GM19239 (cell line): ENCODE data around the gene IMMT.

ENCODE experiments used
- DNase-seq: peaks from one replicate; pipeline ENCODE4 v3.0.0; 2011; ENCODE audit warnings: low spot score; ENCODE audit not compliant: insufficient read length
- FAIRE-seq: peaks from 2 replicates; lab custom pipeline; 2011; peaks lifted over from hg19 to GRCh38; lab: Jason Lieb, UNC

Gene IMMT

DNA sequence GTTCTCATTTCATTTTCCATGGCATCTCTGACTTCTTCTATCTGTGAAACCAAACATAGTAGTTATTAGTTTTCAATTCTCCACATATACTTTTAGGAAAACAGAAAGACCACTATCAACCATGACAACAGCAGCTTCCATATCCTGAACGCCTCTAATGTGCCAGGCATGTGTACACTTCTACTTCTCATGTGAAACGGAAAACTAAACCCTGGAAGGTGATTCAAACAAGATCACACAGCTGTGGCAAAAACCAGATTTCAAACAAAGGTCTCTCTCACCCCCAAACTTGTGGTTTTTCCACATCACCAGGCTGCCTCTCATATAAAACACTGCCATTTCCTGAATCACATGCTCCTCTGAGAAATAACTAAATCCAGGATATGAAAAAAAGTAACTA is 47.5 kb downstream of the IMMT start:
- no peak for FAIRE-seq

DNA sequence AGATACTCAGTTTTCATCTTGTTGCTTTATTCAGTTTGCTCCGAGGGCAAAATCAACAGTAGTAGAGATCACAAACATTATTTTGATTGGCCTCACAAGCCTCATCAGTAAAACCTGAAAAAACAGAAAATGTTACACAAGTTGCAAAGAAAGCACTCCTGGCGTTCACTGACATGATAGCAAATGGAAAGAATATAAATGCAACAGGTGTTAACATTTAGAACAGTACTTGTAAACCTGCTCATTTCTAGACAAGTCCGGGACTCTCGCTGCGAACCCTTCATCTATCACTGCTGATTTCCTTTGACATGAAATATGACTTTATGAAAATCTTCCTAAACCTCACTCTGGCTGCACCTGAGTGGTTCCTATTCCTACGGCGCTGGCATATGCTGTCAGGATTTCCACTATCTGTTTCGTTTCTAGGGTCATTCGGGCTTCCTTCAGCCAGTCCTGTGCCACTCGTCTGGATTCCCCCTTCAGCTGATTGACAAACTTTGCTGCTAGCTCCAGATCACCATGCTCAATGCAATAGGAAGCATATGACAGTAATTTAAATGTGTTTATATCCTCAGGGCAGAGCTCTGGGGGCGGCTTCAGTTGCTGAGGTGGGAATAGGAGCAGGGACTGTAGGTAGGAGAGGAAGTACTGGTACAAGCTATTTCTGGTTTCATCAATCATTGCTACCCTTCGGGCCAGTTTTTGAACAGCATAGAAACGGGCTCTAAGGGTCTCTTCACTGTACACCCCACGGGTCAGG is 51.2 kb downstream of the IMMT start:
- DNase-seq = no peak
- no peak for FAIRE-seq

More for the DNA sequence above, 47.5 kb downstream of the IMMT start:
- DNase-seq = no peak

DNA sequence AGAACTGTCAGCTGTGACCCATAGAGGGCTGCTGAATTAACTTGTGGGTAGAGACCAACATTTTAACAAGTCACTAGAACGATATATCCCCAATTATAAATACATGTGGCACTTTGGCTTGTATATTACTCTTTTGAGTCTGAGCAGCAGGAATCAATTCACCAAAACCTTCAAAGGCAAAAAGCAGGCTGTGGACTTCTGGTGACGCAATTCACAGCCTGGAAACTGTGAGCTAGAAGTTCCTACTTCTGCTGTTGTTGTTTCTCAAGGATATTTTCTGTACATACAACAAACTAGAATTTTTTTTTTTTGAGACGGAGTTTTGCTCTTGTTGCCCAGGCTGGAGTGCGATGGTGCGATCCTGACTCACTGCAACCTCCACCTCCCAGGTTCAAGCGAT is 52.0 kb downstream of the IMMT start:
- DNase-seq (no peak), FAIRE-seq (no peak)

DNA sequence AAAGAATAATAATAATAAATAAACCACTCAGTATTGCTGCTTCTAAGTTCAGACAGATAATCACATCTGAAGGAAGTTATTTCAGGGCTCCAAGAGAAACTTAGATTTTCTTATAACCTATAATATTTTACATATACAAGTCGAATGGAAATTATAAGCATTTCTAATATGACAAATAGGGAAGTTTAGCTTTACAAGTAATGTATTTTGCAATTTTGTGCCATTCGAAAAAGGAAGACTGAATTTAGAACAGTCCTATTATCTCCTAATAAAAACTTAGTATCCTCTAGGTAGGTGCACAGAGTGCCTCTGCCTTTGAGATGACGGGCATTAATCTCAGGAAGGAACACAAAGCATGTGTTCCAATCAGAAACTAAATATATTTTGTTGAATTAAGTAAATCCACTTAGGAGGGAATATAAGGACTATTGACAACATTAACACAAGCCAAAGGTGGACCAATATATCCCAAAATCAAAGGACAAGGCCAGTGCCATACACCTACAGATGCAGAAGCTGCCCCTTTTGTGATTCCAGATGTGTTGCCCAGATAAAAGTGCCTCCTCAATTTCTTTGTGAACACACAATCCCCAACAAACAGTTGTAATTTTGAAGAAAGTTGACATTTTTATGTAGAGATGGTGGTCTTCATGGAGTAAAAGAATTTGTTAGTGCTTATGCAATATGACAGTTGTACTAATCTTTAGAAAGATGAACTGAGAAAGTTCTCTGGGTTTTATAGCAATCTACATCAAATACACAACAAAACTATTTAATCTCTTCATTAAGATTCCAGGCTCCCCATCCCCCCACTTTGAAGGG is 52.6 kb downstream of the IMMT start:
- FAIRE-seq (no peak), DNase-seq (no peak)

DNA sequence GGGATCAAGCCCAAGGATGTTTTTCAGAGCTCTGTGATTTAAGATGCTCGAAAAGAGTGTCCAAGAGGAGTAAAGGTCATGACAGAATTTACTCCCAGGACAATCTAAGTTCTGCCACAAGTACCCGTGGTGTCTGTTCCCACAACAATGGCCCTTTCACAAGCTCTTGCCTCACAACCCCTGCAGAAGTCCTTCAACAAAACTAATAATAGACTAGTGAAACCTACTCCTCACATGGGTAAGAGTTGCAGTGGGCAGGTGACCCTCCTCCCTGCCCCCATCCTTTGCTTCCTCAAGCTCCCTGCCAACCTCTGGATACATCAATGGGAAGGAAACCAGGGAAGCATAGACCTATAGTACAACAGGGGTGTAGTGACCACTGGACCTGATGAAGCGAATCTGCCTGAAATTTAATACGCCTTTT is 54.3 kb downstream of the IMMT start:
- DNase-seq (no peak), FAIRE-seq (no peak)

DNA sequence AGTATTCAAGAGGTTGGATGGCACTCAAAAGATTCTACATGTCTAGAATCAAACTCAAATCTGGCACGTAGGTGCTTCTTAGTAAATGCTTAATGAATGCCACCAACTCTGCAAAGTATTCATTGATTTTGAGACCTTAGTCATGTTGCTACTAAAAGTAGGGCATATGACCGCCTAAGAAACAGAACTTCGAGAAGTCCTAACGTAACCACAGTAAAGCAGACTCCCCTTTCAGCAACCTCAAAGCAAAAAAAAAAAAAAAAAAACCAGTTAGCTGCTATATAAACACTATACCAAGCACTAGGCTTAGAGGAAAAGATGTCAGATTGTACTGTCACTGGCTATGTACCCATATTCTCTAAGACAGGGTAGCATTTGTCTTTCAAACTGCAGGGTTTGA is 55.3 kb downstream of the IMMT start:
- DNase-seq (no peak), FAIRE-seq (no peak)

DNA sequence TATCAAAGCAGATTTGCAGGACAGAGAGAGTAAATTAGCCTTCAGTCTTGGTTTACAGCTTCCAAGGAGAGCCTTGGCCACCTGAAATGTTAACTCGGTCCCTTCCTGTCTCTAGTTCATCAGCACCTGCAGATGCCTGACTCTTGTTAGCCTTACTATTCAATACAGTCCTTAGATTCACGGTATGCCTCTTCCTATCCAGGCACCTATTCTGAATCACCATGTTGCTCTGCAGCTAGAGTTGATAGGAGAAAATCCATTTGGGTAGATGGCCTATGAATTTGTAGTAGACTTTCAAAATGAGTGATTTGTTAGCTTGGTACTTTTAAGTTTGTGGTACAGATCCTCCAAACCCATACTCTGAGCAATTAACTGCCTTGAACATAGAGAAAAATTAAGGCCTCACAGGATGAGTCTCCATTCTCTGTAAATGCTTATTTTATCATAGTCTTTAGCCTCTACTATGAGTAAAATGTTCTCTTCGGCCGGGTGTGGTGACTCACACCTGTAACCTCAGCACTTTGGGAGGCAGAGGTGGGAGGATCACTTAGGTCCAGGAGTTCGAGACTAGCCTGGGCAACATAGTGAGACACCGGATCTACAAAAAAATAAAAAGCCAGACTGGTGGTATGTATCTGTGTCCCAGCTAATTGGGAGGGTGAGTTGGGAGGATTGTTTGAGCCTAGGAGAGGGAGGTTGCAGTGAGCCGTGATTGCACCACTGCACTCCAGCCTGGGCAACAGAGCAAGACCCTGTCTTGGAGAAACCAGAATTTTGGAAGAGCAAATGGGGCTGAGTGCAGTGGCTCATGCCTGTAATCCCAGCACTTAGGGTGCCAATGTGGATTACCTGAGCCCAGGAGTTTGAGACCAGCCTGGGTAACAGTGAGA is 56.3 kb downstream of the IMMT start:
- no peak for FAIRE-seq
- no peak for DNase-seq

DNA sequence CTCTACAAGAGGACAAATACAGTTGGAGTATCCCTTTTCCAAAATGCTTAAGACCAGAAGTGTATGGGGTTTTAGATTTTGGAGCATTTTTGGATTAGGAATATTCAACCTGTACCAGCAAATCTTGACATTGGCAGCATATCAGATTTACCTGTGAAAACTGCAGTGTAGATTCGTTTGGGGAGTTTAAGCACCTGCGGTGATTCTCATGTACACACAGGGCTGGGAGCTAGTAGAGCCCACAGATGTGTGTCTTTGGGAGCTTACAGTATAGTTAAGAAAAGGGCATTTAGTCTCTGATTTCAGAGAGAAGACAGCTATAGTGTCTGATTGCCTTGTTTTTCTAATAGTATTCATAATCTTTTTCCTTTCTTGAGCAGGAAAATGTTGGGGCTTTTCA is 59.1 kb downstream of the IMMT start:
- FAIRE-seq (no peak), DNase-seq (no peak)

DNA sequence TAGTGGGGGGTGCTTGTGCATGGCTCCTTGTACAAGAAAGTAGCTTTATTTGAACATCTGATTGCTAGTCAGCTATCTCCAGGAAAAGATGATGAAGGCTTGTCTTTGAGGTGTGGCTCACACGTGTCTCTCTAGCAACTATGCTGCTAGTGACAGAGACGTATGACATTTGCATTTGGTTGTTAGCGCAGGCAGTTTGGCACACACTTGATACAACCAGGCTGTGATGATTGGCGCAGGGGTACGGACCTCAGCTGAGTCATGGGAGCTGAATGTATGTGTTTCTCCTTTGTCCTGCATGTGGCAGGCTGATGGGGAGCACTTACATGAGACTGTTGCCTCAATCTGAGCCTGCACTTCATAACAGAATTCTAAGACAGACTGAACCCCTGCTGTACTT is 59.6 kb downstream of the IMMT start:
- FAIRE-seq (no peak), DNase-seq (no peak)

DNA sequence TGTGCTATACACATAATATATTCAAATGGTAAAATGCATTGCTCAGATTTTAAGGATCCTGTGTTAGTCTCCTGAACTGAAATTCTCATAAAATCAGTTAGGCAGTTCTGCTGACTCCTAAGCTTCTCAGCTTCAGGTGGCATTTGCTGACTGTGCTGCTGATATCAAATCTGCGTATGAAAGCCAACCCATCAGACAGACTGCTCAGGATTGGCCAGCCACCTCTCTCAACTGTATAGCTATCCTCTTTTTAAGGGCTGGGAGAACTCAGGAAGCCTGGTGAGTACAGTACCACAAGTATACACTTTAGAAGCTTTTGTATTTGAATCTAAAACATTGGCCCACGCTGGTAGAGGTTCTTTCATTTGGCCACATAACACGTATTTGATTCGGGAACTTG is 60.6 kb downstream of the IMMT start:
- DNase-seq (no peak), FAIRE-seq (no peak)

DNA sequence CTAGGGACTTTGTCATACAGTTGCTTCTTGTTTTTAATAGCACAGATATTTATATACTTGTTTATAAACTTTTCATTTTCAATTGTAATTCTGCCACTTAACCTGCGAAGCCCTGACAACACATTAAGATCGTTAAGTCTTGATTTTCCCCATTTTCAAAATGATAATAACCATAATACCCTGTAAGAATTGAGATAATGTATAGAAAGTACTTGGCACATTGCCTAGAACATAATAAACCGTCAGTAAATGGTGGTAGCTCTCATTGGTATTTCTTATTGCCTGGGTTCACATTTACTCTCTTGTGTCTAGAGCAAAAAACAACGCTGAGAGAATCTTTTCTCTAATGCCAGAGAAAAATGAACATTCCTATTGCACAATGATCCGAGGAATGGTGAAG is 70.6 kb downstream of the IMMT start:
- FAIRE-seq (no peak), DNase-seq (no peak)

DNA sequence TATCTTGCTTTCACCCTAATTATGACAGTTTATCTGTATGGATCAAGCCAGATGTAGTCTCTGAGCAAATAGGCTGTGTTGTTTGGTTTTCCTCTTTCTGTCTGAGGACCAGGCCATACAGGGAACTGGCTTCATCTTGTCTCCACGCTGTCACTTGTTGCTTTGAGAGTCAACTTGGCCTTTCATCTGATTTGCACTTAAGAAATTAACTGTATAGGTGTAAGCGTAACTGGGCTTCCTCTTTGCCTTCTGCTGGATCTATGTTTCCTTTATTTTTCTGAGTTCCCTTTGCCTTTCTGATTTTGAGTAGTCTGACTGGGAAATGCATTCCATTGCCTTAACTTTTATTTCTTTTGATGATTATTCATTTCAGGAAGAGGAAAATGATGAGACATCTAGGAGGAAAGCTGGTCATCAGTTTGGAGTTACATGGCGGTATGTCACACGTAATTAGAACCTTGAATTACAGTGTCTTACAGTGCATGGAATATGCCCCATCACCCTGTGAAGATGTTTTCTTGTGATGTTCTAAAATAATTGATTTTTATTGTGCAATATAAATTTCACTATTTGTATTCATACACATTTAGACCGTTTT is 71.8 kb downstream of the IMMT start:
- DNase-seq = no peak
- no peak for FAIRE-seq

DNA sequence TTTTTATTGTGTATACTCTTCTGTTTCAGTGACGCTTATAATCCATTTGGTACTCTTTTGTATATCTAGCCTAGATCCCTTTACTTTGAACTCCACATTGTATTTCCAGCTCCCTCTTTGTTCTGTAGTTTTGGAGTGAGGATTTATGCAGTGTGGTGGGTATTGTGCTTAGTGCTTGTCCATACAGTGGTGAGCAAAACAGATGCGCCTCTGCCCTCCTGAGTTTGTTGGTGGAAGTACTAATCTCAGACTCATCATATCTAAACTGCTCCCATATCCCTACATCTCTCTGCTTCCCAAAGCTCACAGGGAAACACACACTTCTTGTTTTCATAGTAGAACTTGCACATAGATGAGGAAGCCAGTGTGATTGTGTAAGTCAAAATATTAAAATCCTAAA is 77.1 kb downstream of the IMMT start:
- DNase-seq = no peak
- FAIRE-seq = no peak

DNA sequence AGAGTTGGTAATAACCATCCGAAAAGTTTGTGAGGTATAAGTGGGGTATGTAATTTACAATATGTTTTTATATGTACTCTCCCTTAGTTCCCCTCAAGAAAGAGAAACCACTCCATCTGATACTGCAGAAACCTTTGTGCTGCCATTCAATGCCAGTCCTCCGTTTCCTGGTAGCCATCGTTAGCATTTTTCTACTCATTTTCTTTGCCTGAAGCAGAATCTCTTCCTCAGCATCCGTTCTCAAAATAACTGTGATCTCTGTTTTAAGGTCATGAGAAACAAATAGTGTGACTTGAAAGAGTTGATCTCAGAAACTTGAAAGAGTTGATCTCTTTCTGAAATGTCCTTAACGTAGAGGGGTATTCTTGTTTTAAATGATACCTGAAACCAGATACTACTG is 88.2 kb downstream of the IMMT start:
- no peak for DNase-seq
- peak; percentile 81 for FAIRE-seq

DNA sequence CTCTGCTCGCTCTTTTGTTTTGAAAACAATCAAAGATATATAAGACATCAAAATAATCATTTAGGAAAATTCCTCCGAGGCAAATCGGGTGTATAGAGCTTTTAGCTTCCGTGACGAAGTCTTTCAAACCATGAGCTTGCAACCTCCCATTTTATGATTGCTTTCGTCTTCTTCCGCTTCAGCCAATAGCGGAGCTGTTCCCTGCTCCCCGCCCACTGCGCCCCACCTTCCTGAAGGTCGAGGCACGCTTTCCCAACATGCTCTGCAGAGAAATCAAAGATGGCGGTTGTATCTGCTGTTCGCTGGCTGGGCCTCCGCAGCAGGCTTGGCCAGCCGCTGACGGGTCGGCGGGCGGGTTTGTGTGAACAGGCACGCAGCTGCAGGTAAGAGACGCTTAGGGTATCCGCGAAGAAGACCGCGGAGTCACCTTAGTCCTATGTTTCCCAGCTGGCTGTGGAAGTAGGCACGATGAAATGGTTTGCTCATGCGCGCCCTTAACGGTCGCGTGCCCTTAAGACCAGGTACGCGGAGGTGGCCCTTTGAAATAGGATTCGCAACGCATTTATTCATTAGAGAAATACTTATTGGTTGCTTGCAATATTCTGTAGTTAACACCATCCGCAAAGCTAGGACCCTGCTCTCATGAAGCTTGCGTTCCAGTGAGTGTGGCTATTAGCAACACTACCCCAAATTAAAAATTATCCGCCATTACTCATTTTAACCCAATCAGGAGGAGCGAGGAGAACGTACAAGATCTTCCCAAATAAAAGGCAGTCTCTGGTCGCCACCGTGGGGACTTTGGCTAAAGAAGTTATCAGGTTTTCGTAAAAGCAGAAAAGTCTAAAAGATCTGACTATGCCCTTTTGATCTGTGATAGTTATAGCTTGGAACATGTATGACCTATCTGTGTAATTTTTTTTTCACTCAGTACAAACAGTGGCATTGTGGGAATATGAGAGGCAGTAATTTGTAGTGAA is 89.0 kb downstream of the IMMT start, which contains the start of gene PTCD3:
Gene PTCD3, plus strand, starts transcription at position 267 of the 977 bp plus-strand sequence. Its CDS starts 13 bp downstream, at position 280.
- FAIRE-seq = peak; percentile 97

DNA sequence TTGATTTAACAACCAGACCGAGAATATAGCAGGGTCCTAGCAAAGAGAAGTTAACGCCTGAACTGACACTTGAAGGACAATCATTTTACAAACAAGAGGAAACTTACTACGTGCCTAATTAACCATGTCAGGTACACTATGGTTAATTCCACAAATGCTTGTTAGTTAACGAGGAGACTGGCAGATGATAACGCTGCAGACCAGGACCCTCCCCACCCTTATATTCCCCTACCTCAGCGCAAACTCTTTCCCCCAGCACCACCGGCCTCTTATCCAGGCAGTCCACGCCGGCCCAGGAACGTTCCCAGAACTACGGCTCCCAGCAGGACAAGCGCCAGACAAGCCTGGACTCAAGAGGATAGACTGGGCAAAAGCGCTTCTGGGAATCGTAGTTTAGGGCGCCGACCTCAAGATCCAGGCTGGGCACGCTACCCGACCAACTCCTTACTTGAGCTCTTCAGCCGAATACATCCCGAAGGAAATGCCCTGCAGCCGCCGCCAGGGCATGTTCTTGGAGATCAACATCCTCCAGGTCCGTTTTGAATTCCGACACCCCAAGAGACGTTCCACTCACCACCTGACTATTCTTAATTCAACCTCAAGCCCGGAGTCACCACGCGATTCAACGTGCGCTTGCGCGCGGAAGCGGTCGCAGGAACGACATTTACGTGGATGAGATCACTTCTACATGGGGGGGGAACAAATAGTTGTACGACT is 89.9 kb downstream of the IMMT start, which contains the start of gene POLR1A:
Gene POLR1A, minus strand, starts transcription at position 635 of the 717 bp plus-strand sequence. Its CDS starts 110 bp downstream, at position 525.
- FAIRE-seq = no peak

More for the DNA sequence above, 89.0 kb downstream of the IMMT start, which contains the start of gene PTCD3:
- peak; percentile 78 for DNase-seq

DNA sequence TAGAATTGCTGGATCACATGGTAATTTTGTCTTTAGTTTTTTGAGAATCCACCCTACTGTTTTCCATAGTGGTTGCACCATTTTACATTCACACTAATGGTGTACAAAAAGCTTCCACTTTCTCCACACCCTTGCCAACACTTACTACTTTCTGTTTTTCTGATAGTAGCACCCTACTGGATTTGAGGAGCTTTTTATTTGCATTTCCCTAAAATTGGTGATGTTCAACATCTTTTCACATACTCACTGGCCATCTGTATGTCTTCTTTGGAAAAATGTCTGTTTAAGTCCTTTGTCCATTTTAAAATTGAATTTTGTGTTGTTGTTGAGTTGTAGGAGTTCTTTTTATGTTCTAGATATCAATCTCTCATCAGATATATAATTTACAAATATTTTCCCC is 93.1 kb downstream of the IMMT start:
- no peak for DNase-seq
- FAIRE-seq = no peak

More for the DNA sequence above, 89.9 kb downstream of the IMMT start, which contains the start of gene POLR1A:
- peak; percentile 41 for DNase-seq

DNA sequence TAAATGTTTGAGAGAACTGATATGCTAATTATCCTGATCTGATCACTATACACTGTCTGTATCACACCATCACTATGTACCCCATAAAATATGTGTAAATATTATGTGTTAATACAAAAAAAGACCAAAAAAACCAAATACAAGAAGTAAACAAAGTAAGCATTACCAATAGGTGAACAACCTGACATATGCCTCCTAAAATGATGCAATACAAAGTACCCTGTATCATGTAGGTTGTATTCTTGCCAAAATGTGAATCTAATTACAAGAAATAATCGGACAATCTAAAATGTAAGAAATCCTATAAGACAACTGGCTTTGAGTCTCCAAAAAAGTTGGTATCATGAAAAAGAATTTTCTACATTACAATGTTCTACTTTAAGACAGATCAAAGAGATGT is 97.3 kb downstream of the IMMT start:
- DNase-seq = no peak
- no peak for FAIRE-seq
